ENCODE measurements around the gene BRICD5.

The BRICD5 gene

DNA sequence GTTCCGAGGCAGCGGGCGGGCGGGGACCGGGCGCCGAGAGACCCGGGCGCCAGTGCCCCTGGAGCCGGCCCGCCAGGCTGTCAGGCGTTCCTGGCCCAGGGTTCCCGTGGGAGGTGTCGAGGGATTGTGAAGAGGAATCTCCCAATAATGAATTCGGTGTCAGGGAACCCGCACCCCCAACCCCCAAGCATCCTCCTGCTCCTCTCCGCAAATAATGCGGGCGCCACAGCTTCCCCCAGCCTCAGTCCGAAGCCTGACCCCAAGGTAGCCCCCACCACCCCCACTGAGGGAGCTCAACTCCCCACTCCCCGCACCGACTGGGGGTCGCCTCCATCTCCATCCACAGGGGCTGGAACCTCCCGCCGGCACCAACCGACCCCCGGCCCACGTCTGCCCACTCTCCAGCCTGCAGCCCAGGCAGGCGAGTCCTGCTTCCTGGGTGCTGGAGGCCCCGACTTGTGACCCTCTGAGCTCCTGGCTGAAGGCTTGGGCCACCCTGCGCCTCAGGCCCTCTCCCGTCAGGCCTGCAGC, 13.6 kb downstream of the BRICD5 start:
- DNase-seq: no peak

GRCh38 chr16:2196162-2196980, 14.3 kb downstream of the BRICD5 start, which contains the start of gene CASKIN1:
TSS of gene CASKIN1 (minus strand) at chr16:2196605. CDS start at chr16:2196432, 173 bp downstream.
- DNase-seq: no peak

DNA sequence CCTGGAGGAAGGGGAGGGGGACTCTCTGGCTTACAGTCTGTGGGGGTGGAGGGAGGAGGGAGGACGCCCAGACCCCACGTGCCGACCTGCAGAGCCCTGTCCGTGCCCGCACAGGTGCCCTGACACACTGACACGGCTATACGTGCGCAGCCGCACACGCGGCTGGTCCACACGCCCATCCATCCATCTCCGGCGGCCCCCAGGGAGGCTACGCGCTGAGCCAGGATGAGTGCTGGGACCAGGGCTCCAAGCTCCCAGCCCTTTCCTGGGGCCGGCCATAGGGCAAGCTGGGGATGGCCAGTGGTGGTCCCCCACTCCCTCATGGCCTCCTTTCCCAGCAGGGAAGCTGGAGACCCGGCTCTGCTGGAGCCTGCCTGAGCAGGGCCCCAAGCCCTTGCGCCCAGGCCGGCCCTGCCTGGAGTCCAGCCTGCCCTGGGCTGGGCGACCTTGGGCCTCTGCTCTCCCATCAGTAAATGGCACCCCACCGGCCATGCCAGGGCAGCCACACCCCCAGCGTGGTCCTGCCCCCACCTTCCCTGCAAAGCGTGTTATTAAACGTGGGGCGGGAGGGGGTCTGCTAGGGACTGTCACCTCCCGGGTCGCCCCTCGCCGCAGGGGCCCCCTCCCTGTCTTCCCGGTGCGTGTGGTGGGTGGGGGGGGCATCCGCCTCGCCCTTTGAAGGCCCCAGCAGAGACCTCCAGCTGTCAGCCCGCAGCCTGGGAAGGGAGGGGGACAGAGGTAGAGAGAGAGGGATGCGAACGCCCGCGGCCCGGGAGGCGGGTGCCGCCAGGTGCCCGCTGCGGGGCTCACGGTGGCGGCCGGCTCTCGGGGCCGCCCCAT, 15.1 kb downstream of the BRICD5 start:
- DNase-seq: no peak

GRCh38 chr16:2194852-2195321, 15.8 kb downstream of the BRICD5 start:
- DNase-seq: no peak

- no peak for DNase-seq
These were observed 16.4 kb downstream of the BRICD5 start for GRCh38 chr16:2194166-2194834.

GRCh38 chr16:2191446-2191706, 19.3 kb downstream of the BRICD5 start:
- DNase-seq: no peak

- no peak for DNase-seq
These were observed 19.8 kb downstream of the BRICD5 start for GRCh38 chr16:2190659-2191445.

DNA sequence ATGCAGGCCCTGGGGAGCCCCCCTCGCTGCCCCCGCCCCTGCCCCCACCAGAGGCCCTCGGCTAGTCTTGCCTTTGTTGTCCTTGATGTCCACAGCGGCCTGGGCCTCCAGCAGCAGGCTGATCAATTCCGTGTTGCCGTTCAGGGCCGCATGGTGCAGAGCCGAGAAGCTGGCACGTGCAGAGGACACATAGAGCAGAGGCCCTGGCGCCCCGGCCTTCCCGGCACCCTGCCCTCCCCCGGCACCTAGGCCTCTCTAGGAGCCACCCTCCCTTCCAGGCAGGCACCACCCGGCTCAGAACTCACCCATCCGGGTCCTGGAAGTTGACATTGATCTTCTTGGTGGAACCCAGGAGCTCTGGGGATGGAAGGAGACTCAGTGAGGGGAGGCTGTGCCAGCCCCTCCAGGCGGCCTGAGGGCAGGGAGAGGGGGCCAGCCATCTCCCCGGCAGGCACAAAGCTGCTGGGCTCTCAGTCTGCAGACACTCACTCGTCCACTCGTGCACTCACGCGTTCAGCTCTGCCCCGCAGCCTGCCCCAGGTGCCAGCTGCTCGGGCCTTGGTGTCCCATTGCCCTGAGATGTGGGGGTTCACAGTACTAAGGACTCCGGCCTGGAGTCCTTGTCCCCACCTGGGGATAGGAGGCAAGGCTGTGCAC, 20.5 kb downstream of the BRICD5 start:
- no peak for DNase-seq

GRCh38 chr16:2189252-2189893, 21.3 kb downstream of the BRICD5 start:
- DNase-seq: no peak

DNA sequence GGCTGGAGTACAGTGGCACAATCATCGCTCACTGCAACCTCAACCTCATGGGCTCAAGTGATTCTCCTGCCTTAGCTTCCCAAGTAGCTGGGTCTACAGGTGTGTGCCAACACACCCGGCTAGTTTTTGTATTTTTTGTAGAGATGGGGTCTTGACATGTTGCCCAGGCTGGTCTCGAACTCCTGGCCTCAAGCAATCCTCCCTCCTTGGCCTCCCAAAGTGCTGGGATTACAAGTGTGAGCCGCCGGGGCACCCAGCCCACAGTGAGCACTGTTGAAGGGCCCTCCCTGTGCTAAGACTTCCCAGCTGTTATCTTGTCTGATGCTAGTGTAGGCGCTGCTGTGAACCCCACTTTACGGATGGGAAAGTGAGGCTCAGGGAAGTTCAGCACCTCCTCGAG, 22.3 kb downstream of the BRICD5 start:
- no peak for DNase-seq

DNA sequence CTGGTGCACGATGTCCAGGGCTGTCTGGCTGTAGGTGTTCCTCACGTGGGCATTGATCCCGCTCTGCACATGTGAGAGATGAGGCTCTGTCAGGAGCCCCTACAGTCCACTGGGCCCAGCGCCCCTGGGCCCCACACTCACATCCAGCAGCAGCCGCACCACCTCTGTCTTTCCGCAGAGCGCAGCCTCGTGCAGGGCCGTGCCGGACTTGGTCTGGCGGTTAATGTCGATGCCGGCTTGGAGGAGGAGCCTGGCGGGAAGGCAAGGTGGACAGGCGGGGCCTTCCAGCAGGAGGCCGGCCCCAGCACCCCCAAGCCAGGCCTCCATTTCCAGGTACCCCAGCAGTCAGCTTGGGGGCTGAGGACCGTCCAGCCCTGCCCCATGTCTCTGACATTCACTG, 23.5 kb downstream of the BRICD5 start:
- DNase-seq: no peak

GRCh38 chr16:2186505-2186904, 24.2 kb downstream of the BRICD5 start:
- DNase-seq: no peak

DNA sequence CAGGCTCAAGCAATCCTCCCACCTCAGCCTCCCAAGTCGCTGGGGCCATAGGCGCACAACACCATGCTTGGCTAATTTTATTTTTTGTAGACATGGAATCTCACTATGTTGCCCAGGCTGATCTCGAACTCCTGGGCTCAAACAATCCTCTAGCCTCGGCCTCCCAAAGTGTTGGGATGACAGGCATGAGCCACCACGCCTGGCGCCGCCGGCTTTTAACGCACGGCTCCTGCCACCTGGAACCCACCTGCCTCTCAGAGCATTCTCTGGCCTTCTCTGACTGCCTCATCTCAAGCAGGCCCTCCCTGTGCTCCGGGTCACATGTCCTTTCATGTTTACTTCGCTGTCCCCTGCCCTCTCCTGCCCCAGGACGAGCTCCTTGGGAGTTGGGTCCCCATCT, 24.6 kb downstream of the BRICD5 start:
- DNase-seq: no peak

DNA sequence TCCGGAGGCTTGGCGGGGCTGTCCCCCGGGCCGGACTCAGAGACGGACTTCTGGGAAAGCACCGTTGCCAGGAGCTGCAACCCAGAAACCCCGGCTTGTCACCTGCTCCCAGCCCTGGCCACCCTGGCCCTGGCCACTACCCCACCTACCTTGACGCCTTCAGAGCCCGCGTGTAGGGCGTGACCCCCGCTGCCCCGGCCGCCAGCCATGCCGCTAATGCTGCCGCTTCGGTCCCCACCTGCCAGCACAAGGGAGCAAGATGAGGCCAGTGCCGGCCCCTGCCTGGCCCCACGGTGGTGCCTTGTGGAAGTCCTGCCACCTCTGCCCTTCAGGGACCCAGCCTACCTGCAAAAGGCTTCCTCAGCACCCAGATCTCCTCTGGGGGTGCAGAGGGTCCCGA, 25.7 kb downstream of the BRICD5 start:
- no peak for DNase-seq

GRCh38 chr16:2184346-2184745, 26.3 kb downstream of the BRICD5 start:
- no peak for DNase-seq

DNA sequence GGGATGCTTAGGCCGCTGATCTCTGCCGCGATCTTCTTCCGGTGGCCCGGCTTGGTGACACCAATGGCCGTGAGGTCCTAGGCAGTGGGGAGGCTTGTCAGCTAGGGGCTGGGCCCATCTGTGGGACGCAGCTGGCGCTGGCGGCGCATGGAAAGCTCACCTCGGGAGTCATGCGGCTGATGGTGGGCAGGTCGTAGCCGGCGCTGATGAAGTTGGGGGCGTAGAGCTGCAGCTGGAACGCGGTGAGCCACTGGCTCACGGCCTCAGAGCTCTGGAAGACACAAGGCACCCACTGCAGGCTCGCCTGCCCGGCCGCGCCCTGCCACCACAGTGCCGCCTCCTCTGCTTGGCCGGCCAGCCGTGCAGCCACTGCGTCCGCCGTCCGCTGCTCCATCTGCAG, 27.0 kb downstream of the BRICD5 start:
- DNase-seq: no peak

- no peak for DNase-seq
These were observed 28.7 kb downstream of the BRICD5 start for GRCh38 chr16:2181952-2182351.

DNA sequence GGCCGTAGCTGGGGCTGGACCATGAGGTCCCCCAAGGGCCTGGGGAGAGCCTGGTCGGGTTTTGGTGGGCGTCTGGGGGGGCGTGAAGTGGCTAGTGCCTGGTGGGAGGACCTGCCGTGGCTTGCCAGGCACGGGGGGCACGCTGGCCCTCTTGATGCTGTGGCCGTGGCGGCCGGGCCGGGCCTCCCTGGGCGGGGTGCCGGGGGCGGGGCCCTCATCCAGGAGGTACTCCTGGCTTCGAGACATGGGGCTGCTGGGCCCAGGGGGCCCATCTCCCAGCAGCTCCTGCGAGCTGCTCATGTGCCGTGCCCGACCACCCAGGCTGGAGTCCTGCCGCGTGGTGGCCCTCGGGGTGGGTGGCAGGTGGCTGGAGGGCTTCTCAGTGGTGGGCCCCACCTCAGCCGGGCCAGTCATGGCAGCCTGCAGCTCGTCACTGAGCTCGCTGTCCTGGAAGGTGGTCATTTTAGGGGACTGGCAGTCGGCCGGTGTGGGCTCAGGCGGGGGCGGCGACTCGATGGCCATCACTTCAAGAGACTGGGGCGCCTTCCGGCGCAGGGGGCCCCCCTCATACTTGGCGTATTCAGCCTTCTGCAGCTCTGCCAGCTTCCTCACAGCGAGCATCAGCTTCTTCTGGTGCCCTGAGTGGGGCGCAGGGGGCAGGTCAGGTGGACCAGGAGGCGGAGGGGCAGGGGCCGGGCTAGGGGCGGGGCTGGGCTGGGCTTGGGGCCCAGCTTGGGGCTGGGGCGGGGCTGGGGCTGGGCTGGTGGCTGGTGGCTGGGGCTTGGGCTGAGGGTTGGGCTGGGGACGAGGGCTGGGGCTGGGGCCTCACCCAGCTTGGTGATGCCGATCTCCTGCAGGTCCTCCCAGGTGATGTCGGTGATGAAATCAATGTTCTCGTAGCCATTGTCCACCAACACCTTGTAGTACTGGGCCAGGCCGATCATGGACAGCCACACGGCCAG, 29.4 kb downstream of the BRICD5 start:
- DNase-seq: no peak

GRCh38 chr16:2180461-2180860, 30.2 kb downstream of the BRICD5 start:
- DNase-seq: no peak

DNA sequence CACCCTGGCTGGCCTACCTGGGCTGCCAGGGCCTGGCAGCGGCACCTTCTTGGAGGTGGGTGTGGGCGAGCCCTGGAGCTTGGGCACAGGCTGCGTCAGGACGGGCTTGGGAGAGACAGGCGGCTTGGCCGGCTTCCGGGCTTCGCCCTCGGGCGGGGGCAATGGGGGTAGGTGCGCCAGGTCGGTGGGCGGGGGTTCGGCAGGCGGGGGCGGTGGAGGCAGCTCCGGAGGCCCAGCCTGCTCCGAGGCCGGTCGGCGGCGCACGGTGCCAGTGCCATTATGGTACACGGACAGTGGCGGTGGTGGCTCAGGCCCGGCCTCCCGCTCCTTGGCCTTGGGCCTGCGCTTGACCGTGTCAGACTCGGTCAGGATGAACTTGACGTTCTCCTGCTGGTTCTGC, 31.1 kb downstream of the BRICD5 start:
- DNase-seq: no peak

Measured in NCI-H1436 treated with DMSO at 0.1 percent for 48 hours (cell line).